ENCODE measurements around the gene ROMO1. TPM values are rescaled to one million over a fixed set of nuclear protein-coding genes. Genes with fewer than 3 reads are reported as not detected.

Gene ROMO1
- total RNA-seq, 2 experiments from 2014 or later, result 98.4 to 114 TPM

GRCh38 chr20:35726842-35727711 lies 27.9 kb downstream of the ROMO1 start:
- ChIA-PET CTCF (no interaction called here), POLR2A (interaction anchor here (1.0 to 5.4 kb wide), 5 partner anchors 8 to 44 kb away, joined by 3 to 44 read pairs (median 7); partner anchors contain the start of genes PHF20 and RBM39)
- Mint-ChIP-seq H3K4me1 (peaks cover 47% of the 10 kb centered on the region), H3K27ac (no peak overlapping the region), H3K9me3 (no peaks in the 10 kb centered on the region), H3K36me3 (ENCODE audit: low read depth) (peaks cover 73% of the 10 kb centered on the region), H3K27me3 (no peaks in the 10 kb centered on the region), H3K4me3 (no peak overlapping the region)
- no peak for DNase-seq

- POLR2A ChIA-PET, result interaction anchor here (1.0 to 17.5 kb wide), 5 partner anchors 8 to 110 kb away, joined by 3 to 503 read pairs (median 44); partner anchors contain the start of genes NFS1, RBM39 and ROMO1
- peaks cover 47% of the 10 kb centered on the region for H3K4me1 Mint-ChIP-seq
Observed at GRCh38 chr20:35729283-35729807, 30.1 kb downstream of the ROMO1 start.

GRCh38 chr20:35729836-35730582 lies 30.8 kb downstream of the ROMO1 start:
- peaks cover 47% of the 10 kb centered on the region for H3K4me1 Mint-ChIP-seq
- H3K9me3 Mint-ChIP-seq, result no peaks in the 10 kb centered on the region
- no peaks in the 10 kb centered on the region for H3K27me3 Mint-ChIP-seq
- POLR2A ChIA-PET, result interaction anchor here (0.9 to 17.5 kb wide), 6 partner anchors 9 to 240 kb away, joined by 3 to 503 read pairs (median 25); partner anchors contain the start of genes NFS1, PHF20, RBM39 and ROMO1
- no peak overlapping the region for H3K27ac Mint-ChIP-seq
- CTCF ChIA-PET, result interaction anchor here (0.8 to 1.9 kb wide), 6 partner anchors 9 to 129 kb away, joined by 3 to 7 read pairs (median 4); no protein-coding TSS in a partner anchor
- peaks cover 75% of the 10 kb centered on the region for H3K36me3 Mint-ChIP-seq (ENCODE audit: low read depth)
- no peak overlapping the region for H3K4me3 Mint-ChIP-seq
- no peak for DNase-seq

More at GRCh38 chr20:35729283-35729807, 30.1 kb downstream of the ROMO1 start:
- no peaks in the 10 kb centered on the region for H3K27me3 Mint-ChIP-seq
- CTCF ChIA-PET, result interaction anchor here (1.0 to 1.9 kb wide), 2 partner anchors 10 kb away, joined by 3 to 7 read pairs; no protein-coding TSS in a partner anchor
- no peak for DNase-seq
- H3K36me3 Mint-ChIP-seq (ENCODE audit: low read depth), result peaks cover 74% of the 10 kb centered on the region
- H3K4me3 Mint-ChIP-seq, result no peak overlapping the region
- no peak overlapping the region for H3K27ac Mint-ChIP-seq
- H3K9me3 Mint-ChIP-seq, result no peaks in the 10 kb centered on the region

GRCh38 chr20:35730583-35731468 lies 31.6 kb downstream of the ROMO1 start:
- Mint-ChIP-seq H3K4me1 (peaks cover 47% of the 10 kb centered on the region), H3K4me3 (no peak overlapping the region), H3K9me3 (no peaks in the 10 kb centered on the region), H3K27ac (no peak overlapping the region), H3K27me3 (no peaks in the 10 kb centered on the region), H3K36me3 (ENCODE audit: low read depth) (peaks cover 74% of the 10 kb centered on the region)
- DNase-seq, result no peak
- CTCF ChIA-PET, result interaction anchor here (0.8 to 1.9 kb wide), 5 partner anchors 8 to 129 kb away, joined by 3 to 7 read pairs (median 4); no protein-coding TSS in a partner anchor
- POLR2A ChIA-PET, result interaction anchor here (0.9 to 17.5 kb wide), 6 partner anchors 9 to 240 kb away, joined by 3 to 503 read pairs (median 25); partner anchors contain the start of genes NFS1, PHF20, RBM39 and ROMO1

- Mint-ChIP-seq H3K4me1 (peaks cover 50% of the 10 kb centered on the region), H3K4me3 (no peak overlapping the region), H3K36me3 (ENCODE audit: low read depth) (peaks cover 76% of the 10 kb centered on the region), H3K27me3 (no peaks in the 10 kb centered on the region), H3K27ac (no peak overlapping the region), H3K9me3 (no peaks in the 10 kb centered on the region)
- ChIA-PET CTCF (interaction anchor here (1.4 kb wide), 3 partner anchors 12 to 130 kb away, joined by 3 to 4 read pairs (median 4); no protein-coding TSS in a partner anchor), POLR2A (interaction anchor here (1.8 to 17.5 kb wide), 4 partner anchors 8 to 40 kb away, joined by 6 to 503 read pairs (median 75); partner anchors contain the start of genes NFS1, PHF20, RBM39 and ROMO1)
- DNase-seq, result no peak
Observed at GRCh38 chr20:35731469-35731788, 32.2 kb downstream of the ROMO1 start.

- DNase-seq, result no peak
- peaks cover 45% of the 10 kb centered on the region for H3K4me1 Mint-ChIP-seq
- ChIA-PET CTCF (interaction anchor here (1.4 kb wide), 1 partner anchor 12 kb away, joined by 4 read pairs; no protein-coding TSS in a partner anchor), POLR2A (interaction anchor here (1.0 to 17.5 kb wide), 5 partner anchors 7 to 39 kb away, joined by 3 to 503 read pairs (median 44); partner anchors contain the start of genes NFS1, PHF20, RBM39 and ROMO1)
- no peaks in the 10 kb centered on the region for H3K9me3 Mint-ChIP-seq
- no peaks in the 10 kb centered on the region for H3K27me3 Mint-ChIP-seq
- H3K27ac Mint-ChIP-seq, result no peak overlapping the region
- peaks cover 71% of the 10 kb centered on the region for H3K36me3 Mint-ChIP-seq (ENCODE audit: low read depth)
- no peak overlapping the region for H3K4me3 Mint-ChIP-seq
Observed at GRCh38 chr20:35731862-35732643, 32.8 kb downstream of the ROMO1 start.

GRCh38 chr20:35732644-35732982 lies 33.4 kb downstream of the ROMO1 start:
- H3K27me3 Mint-ChIP-seq, result no peaks in the 10 kb centered on the region
- peaks cover 46% of the 10 kb centered on the region for H3K4me1 Mint-ChIP-seq
- POLR2A ChIA-PET, result interaction anchor here (1.0 to 17.5 kb wide), 3 partner anchors 9 to 22 kb away, joined by 3 to 503 read pairs (median 106); partner anchors contain the start of genes NFS1, RBM39 and ROMO1
- H3K9me3 Mint-ChIP-seq, result no peaks in the 10 kb centered on the region
- no peak overlapping the region for H3K27ac Mint-ChIP-seq
- CTCF ChIA-PET, result no interaction called here
- peaks cover 75% of the 10 kb centered on the region for H3K36me3 Mint-ChIP-seq (ENCODE audit: low read depth)
- DNase-seq, result no peak
- H3K4me3 Mint-ChIP-seq, result no peak overlapping the region

- CTCF ChIA-PET, result interaction anchor here (1.0 to 1.9 kb wide), 3 partner anchors 9 to 25 kb away, joined by 3 to 6 read pairs (median 3); no protein-coding TSS in a partner anchor
- H3K4me1 Mint-ChIP-seq, result peaks cover 61% of the 10 kb centered on the region
- H3K27ac Mint-ChIP-seq, result no peak overlapping the region
- POLR2A ChIA-PET, result interaction anchor here (1.2 to 17.5 kb wide), 8 partner anchors 8 to 279 kb away, joined by 3 to 516 read pairs (median 10); partner anchors contain the start of genes CEP250, NFS1, PHF20 and RBM39
- no peak for DNase-seq
- H3K36me3 Mint-ChIP-seq (ENCODE audit: low read depth), result peaks cover 83% of the 10 kb centered on the region
- no peaks in the 10 kb centered on the region for H3K27me3 Mint-ChIP-seq
- no peak overlapping the region for H3K4me3 Mint-ChIP-seq
- no peaks in the 10 kb centered on the region for H3K9me3 Mint-ChIP-seq
Observed at GRCh38 chr20:35734374-35734773, 35.2 kb downstream of the ROMO1 start.

GRCh38 chr20:35734777-35735649 lies 35.8 kb downstream of the ROMO1 start:
- no peaks in the 10 kb centered on the region for H3K27me3 Mint-ChIP-seq
- ChIA-PET CTCF (interaction anchor here (1.0 to 1.9 kb wide), 4 partner anchors 10 to 26 kb away, joined by 3 to 6 read pairs (median 3); no protein-coding TSS in a partner anchor), POLR2A (interaction anchor here (1.2 to 17.5 kb wide), 9 partner anchors 8 to 280 kb away, joined by 3 to 516 read pairs (median 7); partner anchors contain the start of genes CEP250, NFS1, PHF20 and RBM39)
- no peak overlapping the region for H3K4me3 Mint-ChIP-seq
- no peak for DNase-seq
- H3K4me1 Mint-ChIP-seq, result peaks cover 64% of the 10 kb centered on the region
- H3K36me3 Mint-ChIP-seq (ENCODE audit: low read depth), result peaks cover 83% of the 10 kb centered on the region
- no peaks in the 10 kb centered on the region for H3K9me3 Mint-ChIP-seq
- H3K27ac Mint-ChIP-seq, result no peak overlapping the region

GRCh38 chr20:35735826-35736470 lies 36.7 kb downstream of the ROMO1 start:
- POLR2A ChIA-PET, result interaction anchor here (1.7 to 17.5 kb wide), 7 partner anchors 7 to 245 kb away, joined by 6 to 516 read pairs (median 15); partner anchors contain the start of genes NFS1, PHF20, RBM39 and ROMO1
- CTCF ChIA-PET, result interaction anchor here (1.0 to 1.9 kb wide), 2 partner anchors 10 to 26 kb away, joined by 3 to 6 read pairs; no protein-coding TSS in a partner anchor
- no peaks in the 10 kb centered on the region for H3K27me3 Mint-ChIP-seq
- peaks cover 65% of the 10 kb centered on the region for H3K4me1 Mint-ChIP-seq
- no peak for DNase-seq
- H3K27ac Mint-ChIP-seq, result peak overlapping the region; percentile 25
- H3K36me3 Mint-ChIP-seq (ENCODE audit: low read depth), result peaks cover 81% of the 10 kb centered on the region
- H3K9me3 Mint-ChIP-seq, result no peaks in the 10 kb centered on the region
- peak overlapping the region; percentile 22 for H3K4me3 Mint-ChIP-seq

Data from activated CD4-positive, alpha-beta memory T cell treated with anti-CD3 and anti-CD28 coated beads, Interleukin-2, amount 10 ng/mL, durations not matched to agents 7 days and 5 days (primary cell).